ENCODE measurements around the gene TMEM43. TPM values are rescaled to one million over a fixed set of nuclear protein-coding genes. Genes with fewer than 3 reads are reported as not detected.

TMEM43 gene
- total RNA-seq, 4 donors from 2014 or later, result 64.0 to 140 (median 76.3) TPM

DNA sequence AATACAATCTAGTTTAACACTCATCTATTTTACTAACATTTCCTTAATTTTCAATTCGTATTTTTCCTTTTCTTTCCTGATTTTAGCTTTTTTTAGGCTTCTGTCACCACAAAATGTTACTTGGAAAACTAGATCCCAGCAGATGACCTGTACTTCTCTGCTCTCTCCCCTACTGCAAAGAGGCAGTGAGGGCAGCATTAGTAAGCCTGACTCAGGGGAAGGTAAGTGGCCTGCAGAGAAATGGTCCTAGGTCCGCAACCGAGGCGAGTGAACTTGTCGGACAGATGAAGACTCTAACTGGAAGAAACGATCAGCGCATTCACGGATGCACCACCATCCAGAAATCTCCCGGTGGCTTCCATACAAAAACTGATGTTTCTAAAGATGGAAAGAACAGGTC, 20.4 kb downstream of the TMEM43 start:
- no peak for DNase-seq
- Histone ChIP-seq H3K4me3 (peak overlapping the region in 1 of 4 donors; percentile 19), H3K9me3 (no peaks in the 10 kb centered on the region), H3K4me1 (peaks cover 21 to 73% (median 47%) of the 10 kb centered on the region in 3 donors), H3K27ac (peak overlapping the region; percentile 73 to 93 (median 82)), H3K27me3 (no peaks in the 10 kb centered on the region), H3K36me3 (peaks cover 10 to 78% (median 16%) of the 10 kb centered on the region in 3 donors)
- TF ChIP-seq, protein P1, sequence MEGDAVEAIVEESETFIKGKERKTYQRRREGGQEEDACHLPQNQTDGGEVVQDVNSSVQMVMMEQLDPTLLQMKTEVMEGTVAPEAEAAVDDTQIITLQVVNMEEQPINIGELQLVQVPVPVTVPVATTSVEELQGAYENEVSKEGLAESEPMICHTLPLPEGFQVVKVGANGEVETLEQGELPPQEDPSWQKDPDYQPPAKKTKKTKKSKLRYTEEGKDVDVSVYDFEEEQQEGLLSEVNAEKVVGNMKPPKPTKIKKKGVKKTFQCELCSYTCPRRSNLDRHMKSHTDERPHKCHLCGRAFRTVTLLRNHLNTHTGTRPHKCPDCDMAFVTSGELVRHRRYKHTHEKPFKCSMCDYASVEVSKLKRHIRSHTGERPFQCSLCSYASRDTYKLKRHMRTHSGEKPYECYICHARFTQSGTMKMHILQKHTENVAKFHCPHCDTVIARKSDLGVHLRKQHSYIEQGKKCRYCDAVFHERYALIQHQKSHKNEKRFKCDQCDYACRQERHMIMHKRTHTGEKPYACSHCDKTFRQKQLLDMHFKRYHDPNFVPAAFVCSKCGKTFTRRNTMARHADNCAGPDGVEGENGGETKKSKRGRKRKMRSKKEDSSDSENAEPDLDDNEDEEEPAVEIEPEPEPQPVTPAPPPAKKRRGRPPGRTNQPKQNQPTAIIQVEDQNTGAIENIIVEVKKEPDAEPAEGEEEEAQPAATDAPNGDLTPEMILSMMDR (IDR thresholded peaks at IDR 0.05), result no peak
- no peak for TF ChIP-seq POLR2A (IDR thresholded peaks at IDR 0.05)
- intact Hi-C loops (cut with DNase I), result no loop called here
- WGBS, 2 donors, result 83 to 88% methylated on average over 9 of the region's 9 CpGs

DNA sequence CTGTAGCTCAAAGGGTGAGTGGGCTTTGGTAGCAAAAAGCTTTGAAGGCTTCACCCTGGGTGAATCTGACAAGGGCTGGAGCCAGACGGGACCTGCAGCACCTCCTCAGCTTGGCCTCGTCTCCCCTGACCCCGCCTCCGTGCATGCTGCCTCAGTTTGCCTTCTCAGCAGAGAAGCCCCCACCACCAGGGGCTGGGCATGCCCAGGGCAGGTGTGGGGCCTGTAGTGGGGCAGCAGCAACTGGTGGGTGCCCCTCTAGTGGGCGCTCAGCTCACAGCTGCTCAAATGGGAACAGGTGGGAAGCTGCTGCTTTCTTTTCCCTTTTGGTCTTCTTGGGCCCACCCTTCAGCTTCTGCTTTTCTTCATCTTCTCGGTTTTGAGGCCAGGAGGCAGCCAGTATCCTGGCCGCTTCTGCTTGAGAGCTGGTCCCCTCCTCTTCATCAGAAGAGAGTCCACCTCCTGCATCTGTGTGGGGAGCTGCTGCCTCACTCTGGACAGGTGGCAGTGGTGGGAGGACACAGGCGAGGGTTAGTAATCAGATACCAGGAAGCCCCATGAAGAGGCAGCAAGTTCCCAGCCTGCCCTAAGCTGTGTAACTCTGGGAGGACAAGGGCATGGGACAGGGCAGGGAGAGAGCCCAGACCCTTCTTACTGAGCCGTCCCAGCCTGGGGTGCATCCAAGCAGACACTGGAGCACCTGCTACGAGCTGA, 21.0 kb downstream of the TMEM43 start:
- WGBS, 2 donors, result 69 to 82% methylated on average over 4 to 5 of the region's 10 CpGs
- Histone ChIP-seq H3K27me3 (no peaks in the 10 kb centered on the region), H3K4me3 (no peak overlapping the region), H3K27ac (peak overlapping the region; percentile 73 to 93 (median 82)), H3K36me3 (peaks cover 10 to 78% (median 16%) of the 10 kb centered on the region in 3 donors), H3K4me1 (peaks cover 21 to 67% (median 47%) of the 10 kb centered on the region in 3 donors), H3K9me3 (no peaks in the 10 kb centered on the region)
- no peak for TF ChIP-seq POLR2A (IDR thresholded peaks at IDR 0.05)
- TF ChIP-seq, protein P1 (IDR thresholded peaks at IDR 0.05), result no peak
- no peak for DNase-seq
- intact Hi-C loops (cut with DNase I), result no loop called here

DNA sequence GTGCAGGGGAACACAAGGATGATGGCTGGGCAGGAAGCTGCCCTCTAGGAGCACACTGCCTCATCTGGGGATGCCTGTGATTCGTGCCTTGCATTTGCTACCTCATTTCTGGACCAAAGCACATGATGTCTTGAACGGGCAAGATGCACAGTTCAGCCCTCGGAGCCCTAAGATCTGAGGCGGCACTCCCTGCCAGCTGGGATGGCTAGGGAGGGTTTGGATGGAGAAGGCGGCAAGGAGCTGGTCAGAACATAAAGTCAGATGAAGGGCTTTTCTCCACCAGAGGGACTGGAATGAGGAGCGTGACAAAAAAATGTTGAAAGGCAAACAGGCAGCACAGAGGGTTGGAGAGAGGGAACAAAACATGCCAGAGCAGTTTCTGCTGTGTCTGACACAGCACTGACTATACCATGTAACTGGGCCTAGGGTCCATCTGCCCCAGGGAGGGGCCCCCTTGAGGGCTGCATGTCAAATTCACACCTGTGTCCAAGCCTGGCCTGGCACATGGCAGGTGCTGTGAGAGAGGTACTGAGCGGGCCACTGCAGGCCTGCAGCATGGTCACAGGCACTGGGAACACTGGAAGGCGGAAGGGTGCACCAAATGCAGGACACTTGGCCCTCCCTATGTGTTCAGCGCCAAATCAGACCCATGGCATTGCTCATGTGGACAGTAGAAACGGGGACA, 21.7 kb downstream of the TMEM43 start:
- Histone ChIP-seq H3K9me3 (no peaks in the 10 kb centered on the region), H3K4me1 (peaks cover 21 to 60% (median 47%) of the 10 kb centered on the region in 3 donors), H3K36me3 (peaks cover 10 to 78% (median 16%) of the 10 kb centered on the region in 3 donors), H3K27me3 (no peaks in the 10 kb centered on the region), H3K4me3 (no peak overlapping the region), H3K27ac (peak overlapping the region in 3 of 4 donors; percentile 77 to 93 (median 88))
- intact Hi-C loops (cut with DNase I), result no loop called here
- WGBS, 2 donors, result 84 to 89% methylated on average over 6 to 7 of the region's 10 CpGs
- TF ChIP-seq POLR2A (IDR thresholded peaks at IDR 0.05), result no peak
- TF ChIP-seq, protein P1 (IDR thresholded peaks at IDR 0.05), result no peak
- DNase-seq, result no peak

DNA sequence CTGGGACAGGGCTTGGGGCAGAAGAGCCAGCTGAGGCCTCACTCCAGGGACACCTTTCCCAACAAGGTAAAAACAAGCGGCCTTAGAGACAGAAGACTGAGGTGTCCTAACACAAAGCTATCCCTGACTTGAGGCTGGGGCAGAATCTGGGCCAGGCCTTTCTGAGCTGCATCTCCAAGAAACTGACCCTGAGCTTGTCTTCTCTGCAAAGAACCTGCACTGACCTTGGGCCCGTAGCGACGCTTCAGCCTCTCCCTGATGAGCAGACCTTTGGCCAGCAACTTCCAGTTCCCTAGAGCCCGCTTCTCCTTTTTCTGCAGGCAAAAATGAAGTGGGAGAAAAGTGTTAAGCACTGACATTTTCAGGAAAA, 22.2 kb downstream of the TMEM43 start:
- Histone ChIP-seq H3K36me3 (peaks cover 6 to 78% (median 13%) of the 10 kb centered on the region in 3 donors), H3K9me3 (no peaks in the 10 kb centered on the region), H3K4me3 (no peak overlapping the region), H3K27me3 (no peaks in the 10 kb centered on the region), H3K27ac (peak overlapping the region in 3 of 4 donors; percentile 77 to 93 (median 88)), H3K4me1 (peaks cover 21 to 55% (median 46%) of the 10 kb centered on the region in 3 donors)
- intact Hi-C loops (cut with DNase I), result no loop called here
- DNase-seq, result no peak
- WGBS, 2 donors, result 82 to 83% methylated on average over 5 of the region's 5 CpGs
- TF ChIP-seq POLR2A (IDR thresholded peaks at IDR 0.05), result no peak
- TF ChIP-seq, protein P1 (IDR thresholded peaks at IDR 0.05), result no peak

DNA sequence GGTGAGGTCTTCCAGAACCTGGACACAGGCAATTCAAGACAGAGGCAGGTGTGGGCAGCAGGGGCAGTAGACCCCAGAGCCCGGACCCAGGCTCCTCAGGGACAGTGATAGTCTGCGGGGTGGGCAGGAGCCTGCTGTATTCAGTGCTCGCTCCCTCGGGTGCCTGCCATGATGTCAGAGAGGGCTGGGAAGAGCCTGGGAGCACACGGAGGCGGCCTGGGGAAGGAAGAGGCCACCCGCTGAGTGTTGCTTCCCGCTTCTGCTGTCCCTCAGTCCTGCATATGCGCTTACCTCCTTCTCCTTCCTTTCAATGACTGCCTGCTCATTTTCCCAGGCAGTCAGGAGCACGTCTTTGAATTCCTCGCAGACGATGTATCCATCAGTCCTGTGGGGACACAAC, 22.8 kb downstream of the TMEM43 start:
- no peaks in the 10 kb centered on the region for H3K9me3 ChIP-seq
- TF ChIP-seq POLR2A (IDR thresholded peaks at IDR 0.05), result no peak
- TF ChIP-seq, protein P1 (IDR thresholded peaks at IDR 0.05), result no peak
- H3K27me3 ChIP-seq, result no peaks in the 10 kb centered on the region
- DNase-seq, result no peak
- H3K27ac ChIP-seq, result peak overlapping the region in 2 of 4 donors; percentile 43 to 88
- intact Hi-C loops (cut with DNase I), result no loop called here
- H3K4me3 ChIP-seq, result no peak overlapping the region
- peaks cover 21 to 50% (median 40%) of the 10 kb centered on the region in 3 donors for H3K4me1 ChIP-seq
- 79 to 87% methylated on average over 12 of the region's 12 CpGs for WGBS, 2 donors
- peaks cover 6 to 78% (median 9%) of the 10 kb centered on the region in 3 donors for H3K36me3 ChIP-seq
